Fibroblast of villous mesenchyme (primary cell): ENCODE results near the gene NSMCE3. TPM values are rescaled to one million over a fixed set of nuclear protein-coding genes. Genes with fewer than 3 reads are reported as not detected.

ENCODE experiments used
- DNase-seq: peaks from one replicate; pipeline ENCODE4 v3.0.0-alpha.2; 2010; ENCODE audit warnings: low read depth
- H3K4me3 ChIP-seq: 2 replicates; pipeline ENCODE4 v1.5.1; 2011; ENCODE audit warnings: low read depth, mild to moderate bottlenecking, low read length
- CTCF ChIP-seq: IDR thresholded peaks from 2 replicates; pipeline ENCODE4 v1.5.1; 2012; ENCODE audit warnings: low read depth, mild to moderate bottlenecking, low read length; ENCODE audit not compliant: insufficient read depth
- small RNA-seq: library from RNA; depleted of rRNA; stranded (forward); fragments of <200 nt; gene quantifications from one replicate; pipeline ENCODE3, GENCODE V24; 2012
- total RNA-seq: library from RNA; depleted of rRNA; stranded (reverse); fragments of >200 nt; gene quantifications from 2 replicates; pipeline ENCODE4 v1.2.3, GENCODE V29; 2012

NSMCE3 gene
- total RNA-seq, 1 donor, result 9.9 TPM

- no peak for DNase-seq
Observed at GRCh38 chr15:29223640-29224039, 46.0 kb downstream of the NSMCE3 start.

GRCh38 chr15:29222129-29222853, 47.3 kb downstream of the NSMCE3 start:
- DNase-seq, result no peak
- TF ChIP-seq CTCF, result no peak
- H3K4me3 ChIP-seq, result no peak overlapping the region

More at GRCh38 chr15:29223640-29224039, 46.0 kb downstream of the NSMCE3 start:
- TF ChIP-seq CTCF, result no peak
- H3K4me3 ChIP-seq, result no peak overlapping the region

GRCh38 chr15:29220852-29221251, 48.8 kb downstream of the NSMCE3 start:
- TF ChIP-seq CTCF, result no peak
- no peak for DNase-seq
- H3K4me3 ChIP-seq, result no peak overlapping the region

GRCh38 chr15:29216955-29217354, 52.7 kb downstream of the NSMCE3 start:
- DNase-seq, result no peak
- no peak overlapping the region for H3K4me3 ChIP-seq
- no peak for TF ChIP-seq CTCF

Small RNA genes within 50 kb of the gene (small RNA-seq; reads per million reads assigned to genes)
- gene RF00201, result not detected
